Measurements from ENCODE around the gene CRK. TPM values are rescaled to one million over a fixed set of nuclear protein-coding genes. Genes with fewer than 3 reads are reported as not detected.

CRK gene
- total and polyA plus RNA-seq, 10 of the 15 experiments (the other 5 are each of a cell fraction or from before 2014, with no cell fraction given) = 11.1 to 23.8 (median 20.5) TPM

GRCh38 chr17:1402262-1402586 lies 53.8 kb downstream of the CRK start:
- Histone ChIP-seq H3K4me3 (no peak overlapping the region), H3K4me1 (ENCODE audit: control insufficient read depth, insufficient read depth, low read length) (no peaks in the 10 kb centered on the region), H3K79me2 (ENCODE audit: control insufficient read depth, insufficient read depth, low read length) (peaks cover 28% of the 10 kb centered on the region), H2AFZ (ENCODE audit: control insufficient read depth, low read depth, low read length) (no peak overlapping the region), H3K27ac (ENCODE audit: control insufficient read depth, insufficient read depth) (no peak overlapping the region), H3K9me3 (replicated peaks; ENCODE audit: control insufficient read depth, insufficient read depth, low read length) (no peaks in the 10 kb centered on the region), H3K27me3 (replicated peaks in 1 of 2; ENCODE audit: control insufficient read depth in 2 of 2, insufficient read depth in 2 of 2, low read length in 1 of 2) (no peaks in the 10 kb centered on the region), H4K20me1 (ENCODE audit: control insufficient read depth, insufficient read depth) (peaks cover 5% of the 10 kb centered on the region; the same call in 1 of the 2 replicates), H3K9ac (ENCODE audit: control insufficient read depth, insufficient read depth, low read length) (no peak overlapping the region), H3K36me3 (ENCODE audit: control insufficient read depth in 2 of 2, insufficient read depth in 2 of 2, low read length in 1 of 2) (no peaks in the 10 kb centered on the region), H3K4me2 (ENCODE audit: control insufficient read depth, insufficient read depth) (no peak overlapping the region)
- ChIA-PET CTCF (interaction anchor here (0.6 to 1.5 kb wide), 2 partner anchors 37 to 71 kb away, joined by 4 read pairs; no protein-coding TSS in a partner anchor), RAD21 (ENCODE audit: unreplicated experiment) (interaction anchor here (1.0 kb wide), 1 partner anchor 37 kb away, joined by 6 read pairs; no protein-coding TSS in a partner anchor), POLR2A (no interaction called here), SMC1A (ENCODE audit: uncharacterized antibody, unreplicated experiment) (interaction anchor here (0.6 to 4.5 kb wide), 2 partner anchors 9 to 37 kb away, joined by 3 to 24 read pairs; no protein-coding TSS in a partner anchor)
- no TSS peak for BruUV-seq (replicated peaks)
- 81% methylated on average over 4 of the region's 4 CpGs for WGBS (ENCODE audit: insufficient coverage, insufficient replicate concordance, low lambda C conversion rate, missing lambda C conversion rate)
- TF ChIP-seq SIN3A (IDR thresholded peaks at IDR 0.05; ENCODE audit: low read depth, low read length) = no peak
- TF ChIP-seq ZSCAN29 (IDR thresholded peaks at IDR 0.05) = no peak
- no peak for TF ChIP-seq JUND (IDR thresholded peaks at IDR 0.05; ENCODE audit: low read depth, low read length)
- no peak for TF ChIP-seq IRF5 (IDR thresholded peaks at IDR 0.05; ENCODE audit: borderline replicate concordance)
- TF ChIP-seq HSF1 (IDR thresholded peaks at IDR 0.05; ENCODE audit: low read depth, low read length) = no peak
- TF ChIP-seq YBX1 (IDR thresholded peaks at IDR 0.05) = no peak
- no peak for TF ChIP-seq CHD1 (IDR thresholded peaks at IDR 0.05; ENCODE audit: low read depth, low read length)
- no peak for TF ChIP-seq EGR1 (IDR thresholded peaks at IDR 0.05; ENCODE audit: borderline replicate concordance in 1 of 2, low read depth in 2 of 2, low read length in 2 of 2)
- TF ChIP-seq BMI1 (IDR thresholded peaks at IDR 0.05; ENCODE audit: borderline replicate concordance) = no peak
- TF ChIP-seq USF2 (IDR thresholded peaks at IDR 0.05; ENCODE audit: borderline replicate concordance, low read depth, low read length) = no peak
- TF ChIP-seq E2F8 (IDR thresholded peaks at IDR 0.05; ENCODE audit: low read depth, partially characterized antibody) = no peak
- no peak for TF ChIP-seq TCF3 (IDR thresholded peaks at IDR 0.05; ENCODE audit: borderline replicate concordance, insufficient read depth, low read depth, low read length)
- no peak for TF ChIP-seq MTA2 (IDR thresholded peaks at IDR 0.05; ENCODE audit: low read depth)
- no peak for TF ChIP-seq DPF2 (IDR thresholded peaks at IDR 0.05)
- TF ChIP-seq CBX5 (IDR thresholded peaks at IDR 0.05; ENCODE audit: low read depth) = no peak
- no peak for TF ChIP-seq KAT2A (conservative IDR thresholded peaks at IDR 0.05; ENCODE audit: control insufficient read depth, low read depth, low read length)
- in situ Hi-C loops (cut with MboI) = no loop called here
- intact Hi-C loops (cut with micrococcal nuclease; ENCODE audit: unreplicated experiment) = no loop called here
- DNase-seq (ENCODE audit: low read depth, low spot score) = no peak
- no peak for ATAC-seq
- FAIRE-seq = no peak
